Upper lobe of left lung (tissue), 6 donors: ENCODE measurements around the gene DHRS12. TPM values are rescaled to one million over a fixed set of nuclear protein-coding genes. Genes with fewer than 3 reads are reported as not detected.

Experiments
- ATAC-seq, 2 donors: fragments of 200-7000 bp; cut with Tn5 transposase; one replicate each; pipeline ENCODE4 v1.9.1; 2022; ENCODE audit warnings: mild to moderate bottlenecking in 2 of 2, moderate library complexity in 2 of 2; ENCODE audit not compliant: low FRiP score in 2 of 2
- DNase-seq, 2 donors: peaks; one replicate each; pipeline ENCODE4 v3.0.0-alpha.2; 2019 to 2020
- H3K27ac ChIP-seq, 4 donors: fragments of 200-600 bp; sonication (generic); one replicate each; pipeline ENCODE4 v1.5.1; 2016 to 2019
- H3K27me3 ChIP-seq, 4 donors: fragments of 200-600 bp; sonication (generic); one replicate each; pipeline ENCODE4 v1.5.1; 2017 to 2019
- H3K36me3 ChIP-seq, 4 donors: fragments of 200-600 bp; sonication (generic); one replicate each; pipeline ENCODE4 v1.5.1; 2016 to 2019
- H3K4me1 ChIP-seq, 4 donors: fragments of 200-600 bp; sonication (generic); one replicate each; pipeline ENCODE4 v1.5.1; 2018 to 2019
- H3K4me3 ChIP-seq, 4 donors: fragments of 200-600 bp; sonication (generic); one replicate each; pipeline ENCODE4 v1.5.1; 2017 to 2019; ENCODE audit warnings: mild to moderate bottlenecking in 2 of 4, moderate library complexity in 1 of 4
- H3K9me3 ChIP-seq, 4 donors: fragments of 200-600 bp; sonication (generic); one replicate each; pipeline ENCODE4 v1.5.1; 2018 to 2019
- EP300 ChIP-seq, 4 donors: sonication (generic); formaldehyde crosslinking; IDR thresholded peaks; one replicate each; pipeline ENCODE4 v1.5.1; 2017; ENCODE audit warnings: antibody characterized with exemption in 4 of 4, control low read depth in 2 of 4
- POLR2A ChIP-seq, 4 donors: fragments of 450-650 bp; IDR thresholded peaks; one replicate each; pipeline ENCODE4 v1.5.1; 2016 to 2017; ENCODE audit warnings: antibody characterized with exemption in 4 of 4, mild to moderate bottlenecking in 2 of 4
- POLR2AphosphoS5 ChIP-seq, 2 donors: sonication (generic); formaldehyde crosslinking; IDR thresholded peaks; one replicate each; pipeline ENCODE4 v1.5.1; 2017; ENCODE audit warnings: antibody characterized with exemption in 2 of 2
- WGBS, 2 donors: methylation state at CpG; one replicate each; pipeline ENCODE4 v1.1.5; 2017 to 2018; 5-methylcytosine and 5-hydroxymethylcytosine counted together
- total RNA-seq, 6 donors: library from RNA; depleted of rRNA in 4 of 6; stranded (reverse); fragments of >200 nt in 4 of 6; gene quantifications; one replicate each; pipeline versions ENCODE4 v1.1.0 to v1.2.1, GENCODE V29; 2016 to 2021
- TF ChIP-seq, protein P1 (sequence below), 6 experiments: fragments of 450-650 bp in 4 of 6; fragments of 200-600 bp in 2 of 6; sonication (generic) in 2 of 6; IDR thresholded peaks; one replicate each; pipeline ENCODE4 v1.5.1; 2016 to 2019; ENCODE audit warnings: antibody characterized with exemption in 6 of 6
- donor health status: DM: no; HTN: no; CAD: no; lungs with moderate emphysema.
- donor health status: DM: no; HTN: yes; CAD: no; lungs with severe emphysema.

The DHRS12 gene
- total RNA-seq, 6 donors from 2014 or later, result 11.7 to 19.1 (median 17.6) TPM

DNA sequence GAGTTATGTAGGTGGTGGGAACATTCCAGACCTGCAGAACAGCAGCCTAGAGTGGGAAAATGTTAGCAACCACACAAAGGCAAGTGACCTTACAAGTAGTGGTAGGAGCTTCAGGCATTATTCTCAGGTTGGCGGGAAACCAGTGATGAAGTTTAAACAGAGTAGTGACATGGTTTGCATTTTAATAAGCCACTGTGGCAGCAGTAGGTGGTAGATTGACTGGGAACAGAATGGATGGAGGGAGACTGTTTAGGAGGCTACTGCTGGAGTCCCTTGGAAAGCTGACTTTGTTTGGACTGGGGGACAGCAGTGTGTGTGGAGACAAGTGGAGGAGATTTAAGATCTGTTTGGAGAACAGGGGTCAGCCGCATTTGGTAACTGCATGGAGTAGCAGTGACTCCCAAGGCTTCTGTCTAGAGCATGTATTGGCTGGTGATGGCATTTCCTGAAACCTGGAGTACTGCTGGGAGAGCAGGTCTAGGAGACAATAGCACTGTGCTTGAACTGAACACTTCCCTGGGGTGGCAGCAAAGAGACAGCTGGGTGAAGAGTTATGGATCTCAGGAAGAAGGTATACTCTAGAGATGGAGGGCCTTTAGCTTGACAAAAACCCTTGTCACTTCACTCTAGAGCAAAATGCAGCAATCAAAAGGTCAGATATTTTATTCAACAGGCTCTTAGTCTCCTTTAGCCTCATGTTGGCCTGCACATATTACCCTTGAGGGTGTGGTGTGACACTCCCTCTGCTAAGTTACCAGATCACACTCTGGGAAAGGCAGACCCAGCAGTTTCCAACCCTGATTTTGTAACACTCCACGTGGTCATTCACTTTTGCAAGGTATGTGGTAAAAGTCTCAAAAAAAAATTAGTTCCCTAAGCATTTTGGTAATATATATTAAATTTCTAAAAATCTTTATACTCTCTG, 70.3 kb downstream of the DHRS12 start:
- ATAC-seq, result peak in 1 of 2 donors; percentile 50
- Histone ChIP-seq H3K27ac (no peak overlapping the region), H3K4me3 (no peak overlapping the region), H3K4me1 (peaks cover 0 to 18% (median 7%) of the 10 kb centered on the region in 4 donors), H3K27me3 (no peaks in the 10 kb centered on the region), H3K36me3 (peaks cover 0 to 8% (median 0%) of the 10 kb centered on the region in 4 donors), H3K9me3 (no peaks in the 10 kb centered on the region)
- no peak for DNase-seq
- WGBS, 2 donors, result 72 to 74% methylated on average over 3 of the region's 3 CpGs
- TF ChIP-seq, protein P1, sequence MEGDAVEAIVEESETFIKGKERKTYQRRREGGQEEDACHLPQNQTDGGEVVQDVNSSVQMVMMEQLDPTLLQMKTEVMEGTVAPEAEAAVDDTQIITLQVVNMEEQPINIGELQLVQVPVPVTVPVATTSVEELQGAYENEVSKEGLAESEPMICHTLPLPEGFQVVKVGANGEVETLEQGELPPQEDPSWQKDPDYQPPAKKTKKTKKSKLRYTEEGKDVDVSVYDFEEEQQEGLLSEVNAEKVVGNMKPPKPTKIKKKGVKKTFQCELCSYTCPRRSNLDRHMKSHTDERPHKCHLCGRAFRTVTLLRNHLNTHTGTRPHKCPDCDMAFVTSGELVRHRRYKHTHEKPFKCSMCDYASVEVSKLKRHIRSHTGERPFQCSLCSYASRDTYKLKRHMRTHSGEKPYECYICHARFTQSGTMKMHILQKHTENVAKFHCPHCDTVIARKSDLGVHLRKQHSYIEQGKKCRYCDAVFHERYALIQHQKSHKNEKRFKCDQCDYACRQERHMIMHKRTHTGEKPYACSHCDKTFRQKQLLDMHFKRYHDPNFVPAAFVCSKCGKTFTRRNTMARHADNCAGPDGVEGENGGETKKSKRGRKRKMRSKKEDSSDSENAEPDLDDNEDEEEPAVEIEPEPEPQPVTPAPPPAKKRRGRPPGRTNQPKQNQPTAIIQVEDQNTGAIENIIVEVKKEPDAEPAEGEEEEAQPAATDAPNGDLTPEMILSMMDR (IDR thresholded peaks at IDR 0.05), result no peak
- TF ChIP-seq POLR2A (IDR thresholded peaks at IDR 0.05) (no peak), EP300 (IDR thresholded peaks at IDR 0.05) (no peak), POLR2AphosphoS5 (IDR thresholded peaks at IDR 0.05) (no peak)

DNA sequence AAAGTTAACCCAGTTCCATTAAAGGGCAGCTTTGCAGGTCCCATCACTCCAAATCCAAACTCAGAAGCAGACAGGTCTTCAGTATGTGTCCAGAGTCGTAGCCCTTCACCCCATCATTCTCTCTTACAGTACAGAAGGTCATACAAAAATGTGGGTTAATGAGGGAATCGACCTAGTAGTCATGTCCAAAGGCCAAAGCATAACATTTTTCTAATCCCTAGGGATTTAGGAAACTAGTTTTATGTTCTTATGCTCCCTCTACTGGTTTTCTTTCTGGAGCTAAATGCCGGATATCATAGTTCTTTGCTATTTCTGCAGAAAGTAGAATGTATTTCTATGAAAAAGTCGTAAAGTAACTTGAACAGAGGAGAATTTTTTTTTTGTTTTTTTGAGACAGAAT, 72.2 kb downstream of the DHRS12 start:
- peaks cover 0 to 18% (median 7%) of the 10 kb centered on the region in 4 donors for H3K4me1 ChIP-seq
- no peak for DNase-seq
- 71 to 78% methylated on average over 4 of the region's 4 CpGs for WGBS, 2 donors
- TF ChIP-seq, protein P1 (IDR thresholded peaks at IDR 0.05), result peak in 2 of 6 experiments; percentile 13 to 31
- no peak for TF ChIP-seq POLR2A (IDR thresholded peaks at IDR 0.05)
- no peak overlapping the region for H3K27ac ChIP-seq
- no peaks in the 10 kb centered on the region for H3K9me3 ChIP-seq
- peak in 1 of 2 donors; percentile 31 for ATAC-seq
- H3K36me3 ChIP-seq, result peaks cover 0 to 16% (median 0%) of the 10 kb centered on the region in 4 donors
- no peaks in the 10 kb centered on the region for H3K27me3 ChIP-seq
- H3K4me3 ChIP-seq, result no peak overlapping the region

DNA sequence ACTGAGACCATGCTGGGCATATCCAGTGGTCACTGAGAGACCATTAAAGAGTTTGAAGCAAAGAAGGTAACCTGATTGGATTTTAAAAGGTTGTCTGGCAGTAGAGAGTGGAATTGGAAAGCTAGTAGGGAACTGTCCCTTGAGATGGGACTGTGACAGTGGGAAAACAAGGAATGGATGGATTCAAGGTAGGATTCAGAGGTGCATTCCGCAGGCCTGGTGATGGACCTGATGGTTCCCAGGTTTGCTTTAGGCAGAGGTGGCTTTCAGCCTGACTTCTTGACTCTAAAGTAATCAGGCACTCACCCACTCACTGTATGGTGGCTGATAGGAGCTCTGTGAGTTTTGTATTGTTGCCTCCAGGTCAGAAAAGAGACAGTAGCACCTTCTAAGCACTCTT, 73.0 kb downstream of the DHRS12 start:
- Histone ChIP-seq H3K4me1 (peaks cover 0 to 18% (median 7%) of the 10 kb centered on the region in 4 donors), H3K9me3 (no peaks in the 10 kb centered on the region), H3K27ac (peak overlapping the region in 2 of 4 donors; percentile 36 to 66), H3K27me3 (no peaks in the 10 kb centered on the region), H3K4me3 (no peak overlapping the region), H3K36me3 (peaks cover 0 to 16% (median 0%) of the 10 kb centered on the region in 4 donors)
- ATAC-seq, result no peak
- WGBS, 2 donors, result 100% methylated on average over 1 of the region's 1 CpG
- DNase-seq, result no peak
- no peak for TF ChIP-seq POLR2A (IDR thresholded peaks at IDR 0.05)
- TF ChIP-seq, protein P1 (IDR thresholded peaks at IDR 0.05), result no peak
- TF ChIP-seq EP300 (IDR thresholded peaks at IDR 0.05), result no peak
- no peak for TF ChIP-seq POLR2AphosphoS5 (IDR thresholded peaks at IDR 0.05)

DNA sequence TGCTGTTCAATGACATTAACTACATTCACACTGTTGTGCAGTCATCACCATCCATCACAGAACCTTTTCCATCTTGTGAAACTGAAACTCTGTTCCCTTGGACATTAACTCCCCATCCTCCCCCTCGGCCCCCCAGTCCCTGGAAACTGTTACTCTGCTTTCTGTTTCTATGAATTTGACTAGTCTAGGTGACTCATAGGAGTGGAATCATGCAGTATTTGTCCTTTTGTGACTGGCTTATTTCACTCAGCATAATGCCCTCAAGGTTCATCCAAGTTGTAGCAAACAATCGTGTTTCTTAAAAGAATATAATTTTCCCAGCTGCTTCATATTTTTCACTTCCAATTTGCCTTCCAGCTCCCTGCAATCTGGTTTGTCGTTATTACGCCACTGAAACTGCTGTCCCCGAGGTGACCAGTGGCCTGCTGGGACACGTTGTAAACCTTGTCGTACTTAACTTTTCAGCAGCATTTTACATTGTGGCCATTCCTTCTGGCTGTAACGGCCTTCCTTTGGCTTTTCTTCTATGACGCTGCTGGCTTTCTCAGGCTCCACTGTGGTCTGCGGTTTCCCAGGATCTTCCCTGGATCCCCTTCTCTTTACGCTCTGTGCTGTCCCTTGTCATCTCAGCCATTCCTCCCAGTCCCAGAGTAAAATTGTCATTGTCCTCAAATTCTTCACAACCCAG, 74.0 kb downstream of the DHRS12 start:
- Histone ChIP-seq H3K4me3 (no peak overlapping the region), H3K4me1 (peaks cover 0 to 18% (median 7%) of the 10 kb centered on the region in 4 donors), H3K27me3 (no peaks in the 10 kb centered on the region), H3K36me3 (peaks cover 0 to 12% (median 0%) of the 10 kb centered on the region in 4 donors), H3K27ac (peak overlapping the region in 3 of 4 donors; percentile 34 to 66 (median 36)), H3K9me3 (no peaks in the 10 kb centered on the region)
- TF ChIP-seq EP300 (IDR thresholded peaks at IDR 0.05) (no peak), POLR2A (IDR thresholded peaks at IDR 0.05) (no peak), POLR2AphosphoS5 (IDR thresholded peaks at IDR 0.05) (no peak)
- TF ChIP-seq, protein P1 (IDR thresholded peaks at IDR 0.05), result no peak
- DNase-seq, result no peak
- WGBS, 2 donors, result 70 to 82% methylated on average over 11 of the region's 11 CpGs
- ATAC-seq, result peak; percentile 61 to 80
